Ammon's horn (tissue), 1 donor: ENCODE results near the gene ALOXE3.

ENCODE experiments used
- DNase-seq: peaks from one replicate; pipeline ENCODE4 v3.0.0-alpha.2; 2016; ENCODE audit warnings: low spot score

The ALOXE3 gene

GRCh38 chr17:8051831-8052230 is 66.5 kb downstream of the ALOXE3 start:
- DNase-seq = no peak

GRCh38 chr17:8048736-8049135 is 69.6 kb downstream of the ALOXE3 start:
- no peak for DNase-seq

- DNase-seq = no peak
These were observed 70.1 kb downstream of the ALOXE3 start for GRCh38 chr17:8048236-8048635.

- DNase-seq = no peak
These were observed 70.6 kb downstream of the ALOXE3 start for GRCh38 chr17:8047769-8048110.

- no peak for DNase-seq
These were observed 71.2 kb downstream of the ALOXE3 start for GRCh38 chr17:8046929-8047768.

GRCh38 chr17:8046306-8046928 is 71.9 kb downstream of the ALOXE3 start:
- no peak for DNase-seq
